HepG2 (cell line): ENCODE data around the gene ACSL5. TPM values are rescaled to one million over a fixed set of nuclear protein-coding genes. Genes with fewer than 3 reads are reported as not detected.
A peak's percentile ranks its signal among the peaks of the same experiment; 100 is the strongest.

Experiments used
- ARNT2 ChIP-seq: sonication (generic); formaldehyde crosslinking; IDR thresholded peaks from 2 replicates; pipeline ENCODE4 v1.8.0; 2022; ENCODE audit warnings: mild to moderate bottlenecking, low read depth, missing genetic modification reagents, moderate library complexity
- BCL6 ChIP-seq: IDR thresholded peaks from 2 replicates; pipeline ENCODE4 v1.6.1; 2016; ENCODE audit warnings: missing genetic modification reagents, missing compliant biosample characterization
- CEBPG ChIP-seq: IDR thresholded peaks from 2 replicates; pipeline ENCODE4 v1.6.1; 2016
- EP300 ChIP-seq, 3 experiments: sonication (generic) in 1 of 3; formaldehyde crosslinking in 1 of 3; IDR thresholded peaks; 2 replicates each; pipeline versions ENCODE4 v1.5.1 to v1.6.1; 2011 to 2020; ENCODE audit warnings: low read depth in 2 of 3, low read length in 2 of 3, borderline replicate concordance in 1 of 3, improper control_type of control experiment in 1 of 3, mild to moderate bottlenecking in 1 of 3, missing genetic modification reagents in 1 of 3, moderate library complexity in 1 of 3
- FOXK2 ChIP-seq: fragments of 450-650 bp; IDR thresholded peaks from 2 replicates; pipeline ENCODE4 v1.6.1; 2016
- KLF6 ChIP-seq: IDR thresholded peaks from 2 replicates; pipeline ENCODE4 v1.8.0; 2016; ENCODE audit warnings: missing biosample characterization, missing genetic modification reagents
- MED1 ChIP-seq: sonication (generic); formaldehyde crosslinking; IDR thresholded peaks from 2 replicates; pipeline ENCODE4 v1.4.0; 2020; ENCODE audit warnings: missing genetic modification reagents
- NR2F1 ChIP-seq, 2 experiments: fragments of 450-650 bp in 1 of 2; formaldehyde crosslinking in 1 of 2; IDR thresholded peaks; 2 replicates each; pipeline versions ENCODE4 v1.5.0 to v1.6.1; 2016 to 2020; ENCODE audit warnings: mild to moderate bottlenecking in 1 of 2, missing compliant biosample characterization in 1 of 2, missing genetic modification reagents in 1 of 2, moderate library complexity in 1 of 2
- NRL ChIP-seq: sonication (generic); formaldehyde crosslinking; IDR thresholded peaks from 2 replicates; pipeline ENCODE4 v1.5.0; 2020; ENCODE audit warnings: missing genetic modification reagents, mild to moderate bottlenecking, moderate library complexity, borderline replicate concordance
- ONECUT2 ChIP-seq: sonication (generic); formaldehyde crosslinking; IDR thresholded peaks from 2 replicates; pipeline ENCODE4 v1.4.0; 2020; ENCODE audit warnings: missing genetic modification reagents
- SIX4 ChIP-seq: sonication (generic); formaldehyde crosslinking; IDR thresholded peaks from 2 replicates; pipeline ENCODE4 v1.4.0; 2020; ENCODE audit warnings: missing genetic modification reagents
- SOX6 ChIP-seq, 2 experiments: fragments of 450-650 bp in 1 of 2; sonication (generic) in 1 of 2; formaldehyde crosslinking in 1 of 2; IDR thresholded peaks; 2 replicates each; pipeline versions ENCODE4 v1.4.0 to v1.6.1; 2017 to 2020; ENCODE audit warnings: antibody characterized with exemption in 1 of 2, mild to moderate bottlenecking in 1 of 2, missing genetic modification reagents in 1 of 2
- SPEN ChIP-seq: sonication (generic); formaldehyde crosslinking; IDR thresholded peaks from 2 replicates; pipeline ENCODE4 v1.5.1; 2020; ENCODE audit warnings: low read depth, mild to moderate bottlenecking, missing genetic modification reagents
- TCF7 ChIP-seq: sonication (generic); IDR thresholded peaks from 2 replicates; pipeline ENCODE4 v1.6.1; 2016; ENCODE audit warnings: antibody characterized with exemption, low read depth
- WIZ ChIP-seq: sonication (generic); formaldehyde crosslinking; IDR thresholded peaks from 2 replicates; pipeline ENCODE4 v1.5.1; 2020; ENCODE audit warnings: mild to moderate bottlenecking, missing genetic modification reagents
- ZBTB20 ChIP-seq: sonication (generic); formaldehyde crosslinking; IDR thresholded peaks from 2 replicates; pipeline ENCODE4 v1.8.1; 2023; ENCODE audit warnings: missing genetic modification reagents, low read depth, mild to moderate bottlenecking, borderline replicate concordance
- ZMAT3 ChIP-seq: sonication (generic); formaldehyde crosslinking; conservative IDR thresholded peaks from 2 replicates; pipeline ENCODE4 v1.7.0; 2021; ENCODE audit warnings: missing genetic modification reagents
- ZNF253 ChIP-seq: sonication (generic); formaldehyde crosslinking; IDR thresholded peaks from 2 replicates; pipeline ENCODE4 v1.8.0; 2022; ENCODE audit warnings: mild to moderate bottlenecking, missing genetic modification reagents, borderline replicate concordance
- ZNF335 ChIP-seq: sonication (generic); formaldehyde crosslinking; IDR thresholded peaks from 2 replicates; pipeline ENCODE4 v1.4.0; 2020; ENCODE audit warnings: missing genetic modification reagents
- ZNF547 ChIP-seq: sonication (generic); formaldehyde crosslinking; IDR thresholded peaks from 2 replicates; pipeline ENCODE4 v1.5.1; 2020; ENCODE audit warnings: mild to moderate bottlenecking, missing genetic modification reagents
- ZNF569 ChIP-seq: sonication (generic); formaldehyde crosslinking; IDR thresholded peaks from 2 replicates; pipeline ENCODE4 v1.5.0; 2020; ENCODE audit warnings: mild to moderate bottlenecking, missing genetic modification reagents, moderate library complexity, borderline replicate concordance
- ZNF615 ChIP-seq: sonication (generic); formaldehyde crosslinking; IDR thresholded peaks from 2 replicates; pipeline ENCODE4 v1.5.0; 2020; ENCODE audit warnings: mild to moderate bottlenecking, missing genetic modification reagents, borderline replicate concordance
- ZNF644 ChIP-seq: IDR thresholded peaks from 2 replicates; pipeline ENCODE4 v1.6.1; 2016; ENCODE audit warnings: low read depth
- ZNF878 ChIP-seq: sonication (generic); formaldehyde crosslinking; IDR thresholded peaks from 2 replicates; pipeline ENCODE4 v1.8.1; 2023; ENCODE audit warnings: mild to moderate bottlenecking, missing genetic modification reagents, moderate library complexity
- ZSCAN22 ChIP-seq: sonication (generic); formaldehyde crosslinking; IDR thresholded peaks from 2 replicates; pipeline ENCODE4 v1.4.0; 2020; ENCODE audit warnings: mild to moderate bottlenecking, missing genetic modification reagents
- polyA plus RNA-seq, 8 experiments: library from polyadenylated mRNA; depleted of rRNA in 3 of 8; stranded (reverse) in 7 of 8; unstranded in 1 of 8; fragments of >200 nt; fragmentation: Illumina TruSeq in 4 of 8; extraction: Trizol in 4 of 8; gene quantifications; 2 replicates each; pipeline versions ENCODE4 v1.2.1 to v1.2.3, GENCODE V29; 2011 to 2016; ENCODE audit warnings: low read depth in 4 of 8, missing spikeins in 1 of 8, mixed read lengths in 1 of 8; ENCODE audit not compliant: insufficient read depth in 1 of 8
- total RNA-seq, 5 experiments: library from RNA; depleted of rRNA; stranded (reverse); fragments of >200 nt; fragmentation: Illumina TruSeq; extraction: Trizol; gene quantifications; 2 replicates each; pipeline ENCODE4 v1.2.3, GENCODE V29; 2016; ENCODE audit warnings: low read depth in 1 of 5
- TF ChIP-seq, protein P1 (sequence below): IDR thresholded peaks from 2 replicates; pipeline ENCODE4 v1.6.1; 2018; ENCODE audit warnings: missing genetic modification reagents, mild to moderate bottlenecking, missing compliant biosample characterization
- TF ChIP-seq, protein P2 (sequence below): fragments of 450-650 bp; IDR thresholded peaks from 2 replicates; pipeline ENCODE4 v1.6.1; 2017

ACSL5 gene
- total and polyA plus RNA-seq, 2 of the 13 experiments (the other 11 are each of a cell fraction or from before 2014, with no cell fraction given) = 56.4 to 82.5 TPM

DNA sequence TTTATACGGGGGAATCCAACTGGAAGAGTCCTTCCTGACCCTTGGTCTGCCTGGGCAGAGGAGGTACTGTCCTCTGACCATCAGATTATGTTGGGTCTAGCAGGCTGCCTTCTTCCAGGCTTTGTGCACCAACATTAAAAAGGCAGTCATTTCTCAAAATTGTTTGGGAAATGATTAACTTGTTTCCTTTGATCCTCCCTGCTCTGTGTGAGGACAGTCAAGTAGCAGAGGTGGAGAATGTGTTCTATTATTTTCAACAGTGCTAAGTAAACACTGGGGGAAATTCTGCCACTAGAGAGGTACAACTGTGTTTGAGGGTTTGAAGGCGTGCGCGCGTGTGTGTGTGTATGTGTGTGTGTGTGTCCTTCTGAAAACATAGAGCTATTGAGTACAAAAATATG is 20.6 kb downstream of the ACSL5 start (continued):
- TF ChIP-seq BCL6 (CRISPR knock-in tag) (peak; percentile 96), NRL (CRISPR knock-in tag) (no peak), FOXK2 (peak; percentile 83), ZNF878 (CRISPR knock-in tag) (peak; percentile 72; the same call in 1 of the 2 replicates), NR2F1 (CRISPR knock-in tag; IDR thresholded peaks at IDR 0.05) (peak in 1 of 2 experiments; percentile 16; a peak in 1 of 4 replicates), ZMAT3 (CRISPR knock-in tag) (peak; percentile 39; the same call in 1 of the 2 replicates), ZNF253 (CRISPR knock-in tag) (no peak), ZSCAN22 (CRISPR knock-in tag) (peak; percentile 99), EP300 (IDR thresholded peaks at IDR 0.05; ENCODE audit: low read depth in 2 of 2, low read length in 2 of 2) (peak; percentile 15 to 96; a peak in 2 of 4 replicates), EP300 (CRISPR knock-in tag; IDR thresholded peaks at IDR 0.05; ENCODE audit: borderline replicate concordance) (peak; percentile 86), SPEN (CRISPR knock-in tag) (peak; percentile 55; the same call in 1 of the 2 replicates), ZBTB20 (peak; percentile 48; the same call in 1 of the 2 replicates), ZNF547 (0 out of 2 replicates have a peak, but pooled peaks have one; percentile 22), CEBPG (CRISPR knock-in tag) (peak; percentile 48; the same call in 1 of the 2 replicates), TCF7 (peak; percentile 98), SIX4 (CRISPR knock-in tag) (peak; percentile 45), ZNF644 (CRISPR knock-in tag) (peak; percentile 60), WIZ (no peak), ONECUT2 (CRISPR knock-in tag) (0 out of 2 replicates have a peak, but pooled peaks have one; percentile 60), ARNT2 (CRISPR knock-in tag) (0 out of 2 replicates have a peak, but pooled peaks have one; percentile 46), MED1 (CRISPR knock-in tag) (peak; percentile 92), ZNF615 (CRISPR knock-in tag) (peak; percentile 59; the same call in 1 of the 2 replicates), KLF6 (CRISPR knock-in tag) (no peak), ZNF335 (CRISPR knock-in tag) (0 out of 2 replicates have a peak, but pooled peaks have one; percentile 64), ZNF569 (CRISPR knock-in tag) (no peak), SOX6 (IDR thresholded peaks at IDR 0.05) (no peak), SOX6 (CRISPR knock-in tag; IDR thresholded peaks at IDR 0.05) (peak; percentile 100)
- TF ChIP-seq, protein P1, sequence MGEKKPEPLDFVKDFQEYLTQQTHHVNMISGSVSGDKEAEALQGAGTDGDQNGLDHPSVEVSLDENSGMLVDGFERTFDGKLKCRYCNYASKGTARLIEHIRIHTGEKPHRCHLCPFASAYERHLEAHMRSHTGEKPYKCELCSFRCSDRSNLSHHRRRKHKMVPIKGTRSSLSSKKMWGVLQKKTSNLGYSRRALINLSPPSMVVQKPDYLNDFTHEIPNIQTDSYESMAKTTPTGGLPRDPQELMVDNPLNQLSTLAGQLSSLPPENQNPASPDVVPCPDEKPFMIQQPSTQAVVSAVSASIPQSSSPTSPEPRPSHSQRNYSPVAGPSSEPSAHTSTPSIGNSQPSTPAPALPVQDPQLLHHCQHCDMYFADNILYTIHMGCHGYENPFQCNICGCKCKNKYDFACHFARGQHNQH (CRISPR knock-in tag) = peak; percentile 87
- TF ChIP-seq, protein P2, sequence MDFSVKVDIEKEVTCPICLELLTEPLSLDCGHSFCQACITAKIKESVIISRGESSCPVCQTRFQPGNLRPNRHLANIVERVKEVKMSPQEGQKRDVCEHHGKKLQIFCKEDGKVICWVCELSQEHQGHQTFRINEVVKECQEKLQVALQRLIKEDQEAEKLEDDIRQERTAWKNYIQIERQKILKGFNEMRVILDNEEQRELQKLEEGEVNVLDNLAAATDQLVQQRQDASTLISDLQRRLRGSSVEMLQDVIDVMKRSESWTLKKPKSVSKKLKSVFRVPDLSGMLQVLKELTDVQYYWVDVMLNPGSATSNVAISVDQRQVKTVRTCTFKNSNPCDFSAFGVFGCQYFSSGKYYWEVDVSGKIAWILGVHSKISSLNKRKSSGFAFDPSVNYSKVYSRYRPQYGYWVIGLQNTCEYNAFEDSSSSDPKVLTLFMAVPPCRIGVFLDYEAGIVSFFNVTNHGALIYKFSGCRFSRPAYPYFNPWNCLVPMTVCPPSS = no peak
